Measurements from ENCODE around the gene SWAP70.

The SWAP70 gene

GRCh38 chr11:9799886-9800285 is 136.0 kb downstream of the SWAP70 start:
- Histone ChIP-seq H3K9me3 (ENCODE audit: control insufficient read depth, low read length) (no peaks in the 10 kb centered on the region), H3K9ac (ENCODE audit: low read length) (peak overlapping the region; percentile 31), H2AK5ac (ENCODE audit: low read length, severe bottlenecking) (no peak overlapping the region), H3K27me3 (ENCODE audit: control insufficient read depth in 1 of 2, insufficient read depth in 1 of 2, low read length in 2 of 2) (no peaks in the 10 kb centered on the region), H3K4me3 (ENCODE audit: insufficient read depth in 1 of 2, low read depth in 1 of 2, low read length in 2 of 2) (no peak overlapping the region), H3K79me1 (replicated peaks; ENCODE audit: low read length, poor library complexity, severe bottlenecking) (peaks cover 1% of the 10 kb centered on the region), H2BK12ac (ENCODE audit: low read length in 2 of 2) (no peak overlapping the region), H3K23ac (ENCODE audit: low read length in 2 of 2) (no peak overlapping the region), H4K91ac (ENCODE audit: low read length) (no peak overlapping the region), H2AFZ (ENCODE audit: low read depth, low read length) (no peak overlapping the region), H2BK5ac (ENCODE audit: low read depth, low read length, poor library complexity, severe bottlenecking) (no peak overlapping the region), H2BK15ac (ENCODE audit: low read depth, poor library complexity, severe bottlenecking) (peak overlapping the region; percentile 48), H3K14ac (ENCODE audit: low read length in 2 of 2) (no peak overlapping the region), H3K27ac (ENCODE audit: low read length, poor library complexity, severe bottlenecking) (no peak overlapping the region), H3K4ac (ENCODE audit: low read depth in 1 of 2, low read length in 2 of 2) (peak overlapping the region in 1 of 2 experiments; percentile 28), H3K18ac (ENCODE audit: low read depth in 1 of 2, low read length in 2 of 2) (peak overlapping the region in 1 of 2 experiments; percentile 52), H4K8ac (ENCODE audit: low read length) (peak overlapping the region; percentile 23), H3K4me2 (ENCODE audit: low read length, poor library complexity, severe bottlenecking) (no peak overlapping the region), H2BK120ac (ENCODE audit: low read depth, low read length) (no peak overlapping the region), H3K36me3 (ENCODE audit: control insufficient read depth in 1 of 2, insufficient read depth in 2 of 2, low read depth in 1 of 2, low read length in 2 of 2) (peaks cover 3 to 25% of the 10 kb centered on the region in 2 experiments), H3K4me1 (ENCODE audit: control insufficient read depth, insufficient read depth, low read depth, low read length) (no peaks in the 10 kb centered on the region)
- WGBS: 89% methylated on average over 3 of the region's 3 CpGs
- DNase-seq: no peak

GRCh38 chr11:9802291-9802861 is 138.5 kb downstream of the SWAP70 start:
- Histone ChIP-seq H3K4me2 (ENCODE audit: low read length, poor library complexity, severe bottlenecking) (no peak overlapping the region), H3K79me1 (replicated peaks; ENCODE audit: low read length, poor library complexity, severe bottlenecking) (no peaks in the 10 kb centered on the region), H2AFZ (ENCODE audit: low read depth, low read length) (no peak overlapping the region), H3K27me3 (ENCODE audit: control insufficient read depth in 1 of 2, insufficient read depth in 1 of 2, low read length in 2 of 2) (no peaks in the 10 kb centered on the region), H3K14ac (ENCODE audit: low read length in 2 of 2) (no peak overlapping the region), H3K4me3 (ENCODE audit: insufficient read depth in 1 of 2, low read depth in 1 of 2, low read length in 2 of 2) (no peak overlapping the region), H3K27ac (ENCODE audit: low read length, poor library complexity, severe bottlenecking) (peak overlapping the region; percentile 88), H3K36me3 (ENCODE audit: control insufficient read depth in 1 of 2, insufficient read depth in 2 of 2, low read depth in 1 of 2, low read length in 2 of 2) (peaks cover 12 to 38% of the 10 kb centered on the region in 2 experiments), H3K18ac (ENCODE audit: low read depth in 1 of 2, low read length in 2 of 2) (peak overlapping the region in 1 of 2 experiments; percentile 66), H3K23ac (ENCODE audit: low read length in 2 of 2) (no peak overlapping the region), H2BK5ac (ENCODE audit: low read depth, low read length, poor library complexity, severe bottlenecking) (peak overlapping the region; percentile 31), H3K9me3 (ENCODE audit: control insufficient read depth, low read length) (no peaks in the 10 kb centered on the region), H2BK120ac (ENCODE audit: low read depth, low read length) (no peak overlapping the region), H2BK12ac (ENCODE audit: low read length in 2 of 2) (no peak overlapping the region), H4K91ac (ENCODE audit: low read length) (no peak overlapping the region), H4K8ac (ENCODE audit: low read length) (no peak overlapping the region), H2AK5ac (ENCODE audit: low read length, severe bottlenecking) (no peak overlapping the region), H2BK15ac (ENCODE audit: low read depth, poor library complexity, severe bottlenecking) (no peak overlapping the region), H3K4ac (ENCODE audit: low read depth in 1 of 2, low read length in 2 of 2) (no peak overlapping the region), H3K4me1 (ENCODE audit: control insufficient read depth, insufficient read depth, low read depth, low read length) (no peaks in the 10 kb centered on the region), H3K9ac (ENCODE audit: low read length) (peak overlapping the region; percentile 79)
- 42% methylated on average over 2 of the region's 3 CpGs for WGBS
- DNase-seq: peak; percentile 72

Data from mesenchymal stem cell (in vitro differentiated cells and primary cell).